Lung (tissue), 12 donors: ENCODE data around the gene MED27. TPM values are rescaled to one million over a fixed set of nuclear protein-coding genes. Genes with fewer than 3 reads are reported as not detected.
A peak's percentile ranks its signal among the peaks of the same experiment; 100 is the strongest.

Source experiments
- ATAC-seq: fragments of 200-7000 bp; cut with Tn5 transposase; one replicate; pipeline ENCODE4 v1.9.1; 2020; ENCODE audit warnings: moderate number of reproducible peaks; ENCODE audit not compliant: insufficient read depth, low FRiP score
- DNase-seq, 3 donors: peaks; one replicate each; pipeline ENCODE4 v3.0.0-alpha.2; 2013 to 2017
- H3K27ac ChIP-seq, 2 donors: one replicate each; pipeline ENCODE4 v1.5.1; 2013; ENCODE audit warnings: mild to moderate bottlenecking in 2 of 2, moderate library complexity in 2 of 2, control low read depth in 1 of 2, inconsistent platforms in 1 of 2, low read depth in 1 of 2, low read length in 1 of 2
- H3K27me3 ChIP-seq, 3 donors: one replicate each; pipeline ENCODE4 v1.5.1; 2013; ENCODE audit warnings: low read length in 2 of 3; ENCODE audit not compliant: control insufficient read depth in 3 of 3, insufficient read depth in 3 of 3
- H3K36me3 ChIP-seq, 4 donors: one replicate each; pipeline ENCODE4 v1.5.1; 2013; ENCODE audit warnings: low read length in 4 of 4, mild to moderate bottlenecking in 1 of 4, moderate library complexity in 1 of 4; ENCODE audit not compliant: control insufficient read depth in 4 of 4, insufficient read depth in 4 of 4
- H3K4me1 ChIP-seq, 5 donors: one replicate each; pipeline ENCODE4 v1.5.1; 2013; ENCODE audit warnings: low read length in 5 of 5, mild to moderate bottlenecking in 2 of 5, moderate library complexity in 1 of 5; ENCODE audit not compliant: control insufficient read depth in 5 of 5, insufficient read depth in 5 of 5
- H3K4me3 ChIP-seq: one replicate; pipeline ENCODE4 v1.5.1; 2013; ENCODE audit warnings: mild to moderate bottlenecking, control low read depth, moderate library complexity
- H3K9ac ChIP-seq, 2 donors: one replicate each; pipeline ENCODE4 v1.5.1; 2013; ENCODE audit warnings: low read length in 2 of 2, control low read depth in 1 of 2; ENCODE audit not compliant: insufficient read depth in 1 of 2
- H3K9me3 ChIP-seq, 4 donors: one replicate each; pipeline ENCODE4 v1.5.1; 2013; ENCODE audit warnings: low read length in 3 of 4, mild to moderate bottlenecking in 1 of 4, moderate library complexity in 1 of 4; ENCODE audit not compliant: control insufficient read depth in 4 of 4, insufficient read depth in 3 of 4
- CTCF ChIP-seq: IDR thresholded peaks from 2 replicates; pipeline ENCODE4 v1.5.1; 2012; ENCODE audit warnings: mild to moderate bottlenecking; ENCODE audit errors: control extremely low read depth, extremely low read depth
- WGBS, 2 donors: extraction: QIAGEN DNeasy Blood & Tissue Kit; methylation state at CpG; one replicate each; pipeline ENCODE4 v1.1.7; 2013; 5-methylcytosine and 5-hydroxymethylcytosine counted together
- polyA plus RNA-seq, 2 donors: library from polyadenylated mRNA; stranded (reverse); fragments of 200-250 nt; gene quantifications; one replicate each; pipeline ENCODE4 v1.2.1, GENCODE V29; 2013
- total RNA-seq, 2 donors: library from RNA; depleted of rRNA in 1 of 2; stranded (reverse); fragments of >200 nt in 1 of 2; gene quantifications; one replicate each; pipeline ENCODE4 v1.2.1, GENCODE V29; 2014 to 2021
- donor health status: control.
- donor health status: control.
- donor health status: Bipolar disorder and iron deficiency.
- donor health status: healthy.
- donor health status: DM: yes; HTN: yes; CAD: no.

MED27 gene
- total and polyA plus RNA-seq, 4 donors = 9.8 to 22.3 (median 16.7) TPM

GRCh38 chr9:131994364-131995125, 85.1 kb downstream of the MED27 start:
- peaks cover 0 to 3% (median 0%) of the 10 kb centered on the region in 4 donors for H3K36me3 ChIP-seq
- TF ChIP-seq CTCF = no peak
- no peaks in the 10 kb centered on the region for H3K27me3 ChIP-seq
- no peak overlapping the region for H3K27ac ChIP-seq
- ATAC-seq (no peak), DNase-seq (no peak)
- no peak overlapping the region for H3K4me3 ChIP-seq
- 78% methylated on average over 6 of the region's 6 CpGs for WGBS, 2 donors
- no peaks in the 10 kb centered on the region for H3K9me3 ChIP-seq
- H3K4me1 ChIP-seq = peaks cover 3 to 30% (median 12%) of the 10 kb centered on the region in 5 donors
- no peak overlapping the region for H3K9ac ChIP-seq

DNA sequence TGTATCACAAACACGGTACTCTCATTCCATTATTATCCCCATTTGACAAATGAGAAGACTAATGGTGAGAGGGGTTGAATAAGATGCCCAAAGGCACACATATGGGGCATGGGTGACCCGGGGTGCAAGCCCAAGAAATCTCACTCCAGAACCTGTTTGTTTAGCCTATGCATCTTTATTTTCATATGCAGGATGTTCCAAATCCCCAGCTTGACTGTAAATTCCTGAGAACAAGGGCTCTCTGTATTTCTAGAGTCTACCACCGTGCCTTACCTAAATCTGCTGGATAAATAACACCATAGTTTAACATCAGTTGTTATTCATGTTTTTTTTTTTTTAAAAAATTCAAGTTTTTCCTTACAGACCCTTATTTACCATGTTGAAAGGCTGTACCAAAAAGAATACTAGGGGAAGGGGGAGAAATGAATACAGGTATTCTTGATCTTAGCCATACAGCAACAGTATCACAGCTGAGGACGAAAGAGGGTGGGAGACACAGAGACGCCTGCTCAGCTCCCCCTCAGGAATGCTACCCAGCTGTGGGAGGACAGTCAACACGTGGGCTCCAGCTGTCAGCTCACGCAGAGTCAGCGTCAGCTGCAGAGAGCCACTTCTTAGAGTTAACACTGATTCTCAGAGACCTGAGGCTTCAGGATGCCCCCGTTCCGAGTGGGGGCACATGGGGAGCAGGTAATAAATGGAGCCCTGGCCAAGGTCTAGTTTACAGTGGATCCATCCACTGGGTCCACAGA, 86.6 kb downstream of the MED27 start:
- Histone ChIP-seq H3K27me3 (no peaks in the 10 kb centered on the region), H3K9me3 (no peaks in the 10 kb centered on the region), H3K27ac (no peak overlapping the region), H3K4me1 (peaks cover 3 to 31% (median 9%) of the 10 kb centered on the region in 5 donors), H3K9ac (no peak overlapping the region), H3K36me3 (peaks cover 0 to 3% (median 0%) of the 10 kb centered on the region in 4 donors), H3K4me3 (no peak overlapping the region)
- ATAC-seq (no peak), DNase-seq (peak; percentile 71 to 79 (median 77))
- WGBS, 2 donors = 82 to 84% methylated on average over 10 of the region's 10 CpGs
- TF ChIP-seq CTCF = no peak

DNA sequence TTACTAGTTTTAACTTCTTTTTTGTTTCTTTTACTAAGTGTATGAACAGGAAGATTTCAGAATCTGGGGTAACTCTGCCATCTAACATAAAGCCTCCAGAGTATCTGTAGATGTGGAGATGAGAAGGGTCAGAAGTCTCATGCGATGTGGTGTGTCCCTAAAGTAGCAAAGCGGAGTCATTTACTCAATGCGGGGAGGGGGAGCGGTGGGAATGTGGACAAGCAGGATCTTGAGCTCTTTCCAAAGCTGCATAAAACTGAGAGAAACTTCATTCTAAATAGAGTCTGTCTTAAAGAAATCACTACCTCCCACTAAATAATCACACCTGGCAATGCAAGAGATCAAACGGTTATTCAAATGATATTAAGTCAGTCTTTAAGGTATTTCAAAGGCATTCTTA, 92.4 kb downstream of the MED27 start:
- DNase-seq (no peak), ATAC-seq (no peak)
- H3K9me3 ChIP-seq = no peaks in the 10 kb centered on the region
- H3K27me3 ChIP-seq = no peaks in the 10 kb centered on the region
- peaks cover 0 to 2% (median 0%) of the 10 kb centered on the region in 4 donors for H3K36me3 ChIP-seq
- no peak overlapping the region for H3K9ac ChIP-seq
- H3K4me3 ChIP-seq = no peak overlapping the region
- no peak for TF ChIP-seq CTCF
- H3K27ac ChIP-seq = no peak overlapping the region
- peaks cover 0 to 14% (median 0%) of the 10 kb centered on the region in 5 donors for H3K4me1 ChIP-seq
- WGBS, 2 donors = 89 to 94% methylated on average over 5 of the region's 5 CpGs
